Lower leg skin (tissue), 4 donors: Measurements from ENCODE around the gene MFSD6L. TPM values are rescaled to one million over a fixed set of nuclear protein-coding genes. Genes with fewer than 3 reads are reported as not detected.

ENCODE experiments used
- DNase-seq, 2 donors: peaks; one replicate each; pipeline ENCODE4 v3.0.0-alpha.2; 2019; ENCODE audit warnings: low spot score in 2 of 2
- H3K4me3 ChIP-seq: fragments of 200-600 bp; sonication (generic); 2 replicates; pipeline ENCODE4 v1.5.1; 2017; ENCODE audit warnings: mild to moderate bottlenecking, low read depth; ENCODE audit not compliant: poor library complexity, severe bottlenecking
- CTCF ChIP-seq, 3 donors: fragments of 450-650 bp; IDR thresholded peaks; one replicate each; pipeline ENCODE4 v1.5.1; 2016; ENCODE audit warnings: antibody characterized with exemption in 3 of 3, mild to moderate bottlenecking in 3 of 3, moderate library complexity in 2 of 3
- POLR2A ChIP-seq, 2 donors: fragments of 450-650 bp; IDR thresholded peaks; one replicate each; pipeline ENCODE4 v1.6.1; 2016 to 2017; ENCODE audit warnings: antibody characterized with exemption in 2 of 2, mild to moderate bottlenecking in 1 of 2, moderate library complexity in 1 of 2
- whole genome bisulfite sequencing, 2 donors: methylation state at CpG; one replicate each; pipeline ENCODE4 v1.1.5; 2018; 5-methylcytosine and 5-hydroxymethylcytosine counted together
- intact Hi-C: fragments of 100-400 bp; cut with DNase I; formaldehyde crosslinking; loops from one replicate; pipeline ENCODE4 v1.15.0; 2023; ENCODE audit warnings: low total_unique reads
- total RNA-seq, 4 donors: library from RNA; depleted of rRNA; stranded (reverse); fragments of >200 nt; gene quantifications; one replicate each; pipeline ENCODE4 v1.1.0, GENCODE V29; 2016

Gene MFSD6L
- total RNA-seq, 4 donors from 2014 or later, result 0.19 to 0.23 TPM; not detected in 2

GRCh38 chr17:8835631-8836364 is 36.6 kb upstream of the MFSD6L start:
- DNase-seq, result peak in 1 of 2 donors; percentile 48
- 87 to 89% methylated on average over 6 of the region's 6 CpGs for WGBS, 2 donors
- intact Hi-C loops, result no loop called here
- TF ChIP-seq POLR2A (IDR thresholded peaks at IDR 0.05) (no peak), CTCF (IDR thresholded peaks at IDR 0.05) (no peak)
- H3K4me3 ChIP-seq, result no peak overlapping the region

GRCh38 chr17:8835106-8835505 is 35.9 kb upstream of the MFSD6L start:
- no peak for DNase-seq
- no peak for TF ChIP-seq POLR2A (IDR thresholded peaks at IDR 0.05)
- no peak for TF ChIP-seq CTCF (IDR thresholded peaks at IDR 0.05)
- WGBS, 2 donors, result 82 to 83% methylated on average over 14 of the region's 14 CpGs
- no peak overlapping the region for H3K4me3 ChIP-seq
- intact Hi-C loops, result no loop called here

- intact Hi-C loops, result no loop called here
- WGBS, 2 donors, result 43 to 48% methylated on average over 22 to 30 of the region's 33 CpGs
- no peak overlapping the region for H3K4me3 ChIP-seq
- TF ChIP-seq CTCF (IDR thresholded peaks at IDR 0.05), result no peak
- TF ChIP-seq POLR2A (IDR thresholded peaks at IDR 0.05), result no peak
- peak in 1 of 2 donors; percentile 86 for DNase-seq
These were observed 33.7 kb upstream of the MFSD6L start for GRCh38 chr17:8832711-8833352.

- no peak for TF ChIP-seq CTCF (IDR thresholded peaks at IDR 0.05)
- no peak overlapping the region for H3K4me3 ChIP-seq
- peak in 1 of 2 donors; percentile 59 for DNase-seq
- 72 to 76% methylated on average over 7 of the region's 7 CpGs for WGBS, 2 donors
- intact Hi-C loops, result no loop called here
These were observed 32.2 kb upstream of the MFSD6L start for GRCh38 chr17:8831234-8831849.

GRCh38 chr17:8830141-8830540 is 31.0 kb upstream of the MFSD6L start:
- peak in 1 of 2 donors; percentile 46 for DNase-seq
- WGBS, 2 donors, result 76 to 81% methylated on average over 10 of the region's 10 CpGs
- intact Hi-C loops, result no loop called here
- H3K4me3 ChIP-seq, result no peak overlapping the region
- TF ChIP-seq POLR2A (IDR thresholded peaks at IDR 0.05) (no peak), CTCF (IDR thresholded peaks at IDR 0.05) (no peak)
